ENCODE measurements around the gene TMEM8B. TPM values are rescaled to one million over a fixed set of nuclear protein-coding genes. Genes with fewer than 3 reads are reported as not detected.

TMEM8B gene
- total RNA-seq (2014; rRNA removed; shearing (Covaris generic)) = 2.0 and 3.1 TPM in 2 replicates

DNA sequence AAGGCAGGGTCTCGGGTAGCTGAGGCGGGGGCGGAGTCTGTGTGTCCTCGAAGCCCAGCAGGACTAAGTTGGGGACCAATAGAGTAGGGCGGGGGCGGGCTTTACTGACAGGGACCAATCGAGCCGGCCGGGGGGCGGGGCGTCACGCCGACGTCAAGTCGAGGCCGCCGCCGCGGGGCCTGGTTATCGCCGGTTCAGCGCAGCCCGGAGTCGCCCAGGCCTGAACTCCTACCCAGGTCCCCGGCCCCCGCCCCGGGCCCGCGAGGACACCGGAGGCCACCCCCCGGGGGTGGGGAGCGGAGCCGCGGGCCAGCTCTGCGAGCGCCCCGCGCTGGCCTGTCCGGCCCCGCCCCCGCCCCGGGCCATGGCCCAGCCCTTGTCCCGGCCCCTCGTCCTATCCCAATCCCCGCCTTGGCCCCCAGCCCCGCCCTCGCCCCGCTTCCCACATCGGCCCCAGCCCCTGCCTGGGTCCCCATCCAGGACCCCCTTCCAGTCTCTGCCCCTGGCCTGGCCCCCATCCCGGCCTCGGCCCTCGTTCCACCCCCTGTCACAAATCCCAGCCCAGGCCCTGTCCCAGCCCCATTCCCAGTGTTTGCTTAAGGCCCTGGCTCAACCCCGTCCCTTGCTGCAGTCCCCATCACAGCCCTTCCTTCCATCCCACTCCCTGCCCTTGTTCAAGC, at the start of gene TMEM8B:
Gene TMEM8B (plus strand): TSS at position 145 of the 680 bp plus-strand sequence. CDS start 220 bp downstream, at position 365.
- Histone ChIP-seq H3K36me3 (replicated peaks; ENCODE audit: control insufficient read depth, insufficient read depth, low read length) (no peaks in the 10 kb centered on the region), H3K4me3 (ENCODE audit: insufficient read depth, low read depth, low read length) (peak within 1 kb of the TSS; percentile 67), H3K27me3 (ENCODE audit: control insufficient read depth, insufficient read depth, low read length) (no peaks in the 10 kb centered on the region; the same call in 1 of the 2 replicates)
- peak; percentile 98 for DNase-seq

DNA sequence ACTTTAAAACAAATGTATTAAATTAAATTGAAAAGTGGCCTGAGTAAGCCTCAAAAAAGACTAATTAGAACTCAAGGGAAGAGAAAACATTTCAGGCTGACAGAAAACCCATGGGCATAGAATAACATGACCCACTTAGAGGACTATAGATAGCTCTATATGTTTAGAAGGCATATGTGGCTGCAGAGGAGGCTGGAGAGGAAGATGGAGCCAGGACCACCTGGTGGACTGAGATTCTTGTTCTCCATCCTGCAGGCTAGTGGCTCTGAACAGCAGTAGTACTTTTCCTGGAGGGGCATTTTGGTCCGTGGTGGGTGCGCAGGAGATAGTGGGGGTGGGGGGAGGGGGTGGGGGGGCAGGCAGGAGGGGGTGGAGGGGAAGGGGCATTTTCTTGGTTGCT, 48.0 kb upstream of the TMEM8B start:
- no peak for DNase-seq
- H3K27me3 ChIP-seq (ENCODE audit: control insufficient read depth, insufficient read depth, low read length) = no peaks in the 10 kb centered on the region
- H3K4me3 ChIP-seq (ENCODE audit: insufficient read depth, low read depth, low read length) = no peak overlapping the region
- no peaks in the 10 kb centered on the region for H3K36me3 ChIP-seq (replicated peaks; ENCODE audit: control insufficient read depth, insufficient read depth, low read length)

DNA sequence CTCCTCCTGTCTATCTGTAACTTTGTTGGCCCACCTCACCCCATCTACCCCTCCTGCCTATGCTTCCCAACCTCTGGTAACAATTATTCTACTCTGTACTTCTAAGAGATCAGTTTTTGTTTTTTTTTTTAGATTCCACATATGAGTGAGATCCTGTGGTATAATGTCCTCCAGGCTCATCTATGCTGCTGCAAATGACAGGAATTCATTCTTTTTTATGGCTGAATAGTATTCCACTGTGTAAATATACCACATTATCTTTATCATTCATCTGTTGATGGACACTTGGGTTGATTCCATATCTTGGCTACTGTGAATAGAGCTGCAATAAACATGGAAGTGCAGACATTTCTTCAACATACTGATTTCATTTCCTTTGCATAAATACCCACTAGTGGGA, 45.6 kb upstream of the TMEM8B start:
- Histone ChIP-seq H3K4me3 (ENCODE audit: insufficient read depth, low read depth, low read length) (no peak overlapping the region), H3K27me3 (ENCODE audit: control insufficient read depth, insufficient read depth, low read length) (no peaks in the 10 kb centered on the region), H3K36me3 (replicated peaks; ENCODE audit: control insufficient read depth, insufficient read depth, low read length) (no peaks in the 10 kb centered on the region)
- DNase-seq = no peak

- Histone ChIP-seq H3K4me3 (ENCODE audit: insufficient read depth, low read depth, low read length) (no peak overlapping the region), H3K27me3 (ENCODE audit: control insufficient read depth, insufficient read depth, low read length) (no peaks in the 10 kb centered on the region; the same call in 1 of the 2 replicates), H3K36me3 (replicated peaks; ENCODE audit: control insufficient read depth, insufficient read depth, low read length) (no peaks in the 10 kb centered on the region)
- no peak for DNase-seq
Observed at GRCh38 chr9:35789541-35789940, 39.5 kb upstream of the TMEM8B start.

GRCh38 chr9:35790025-35790384, 39.0 kb upstream of the TMEM8B start:
- no peaks in the 10 kb centered on the region; the same call in 1 of the 2 replicates for H3K27me3 ChIP-seq (ENCODE audit: control insufficient read depth, insufficient read depth, low read length)
- H3K36me3 ChIP-seq (replicated peaks; ENCODE audit: control insufficient read depth, insufficient read depth, low read length) = no peaks in the 10 kb centered on the region
- H3K4me3 ChIP-seq (ENCODE audit: insufficient read depth, low read depth, low read length) = no peak overlapping the region
- no peak for DNase-seq

DNA sequence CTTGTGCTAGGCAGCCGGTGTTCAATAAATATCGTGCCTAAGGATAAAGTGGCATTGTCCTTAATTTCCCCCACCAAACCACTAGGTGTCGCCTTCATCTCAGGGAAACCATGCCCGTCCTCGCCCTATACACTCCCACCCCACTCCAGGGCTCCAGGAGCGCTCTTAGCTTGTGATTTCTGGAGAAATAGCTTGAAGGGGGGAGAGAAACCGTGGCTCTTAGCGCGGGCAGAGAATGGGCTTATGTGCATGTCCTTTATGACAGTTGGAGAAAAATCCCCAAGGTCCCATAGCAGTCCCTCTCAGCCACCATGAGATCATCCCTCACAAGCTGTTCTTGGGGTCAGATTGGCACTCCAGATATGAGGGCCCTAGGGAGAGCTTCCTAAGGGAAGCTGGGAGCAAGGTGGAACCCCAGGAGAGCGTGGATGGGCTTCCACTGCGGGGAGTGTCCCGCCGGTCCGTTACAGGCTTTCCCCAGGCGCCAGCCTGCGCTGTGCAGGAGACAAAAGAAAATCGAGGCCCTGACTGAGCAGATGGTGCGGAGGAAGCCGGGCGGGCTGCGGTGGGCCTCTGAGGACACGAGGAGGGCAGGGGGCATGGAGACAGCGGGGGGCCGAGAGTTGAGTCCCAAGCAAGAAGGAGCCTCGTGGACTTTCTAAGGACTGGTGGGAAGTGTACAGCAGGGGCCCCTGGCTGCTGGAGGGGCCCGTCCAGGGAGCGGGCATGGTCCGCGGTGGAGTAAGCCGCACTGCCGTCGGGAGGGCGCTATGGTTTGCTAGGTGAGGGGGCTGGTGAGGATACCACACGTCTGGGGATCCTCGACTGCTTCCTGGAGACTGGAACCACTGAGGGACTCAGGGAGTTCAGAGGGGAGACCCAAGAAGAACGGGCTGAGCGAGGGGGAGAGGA, 38.4 kb upstream of the TMEM8B start:
- Histone ChIP-seq H3K36me3 (replicated peaks; ENCODE audit: control insufficient read depth, insufficient read depth, low read length) (no peaks in the 10 kb centered on the region), H3K27me3 (ENCODE audit: control insufficient read depth, insufficient read depth, low read length) (no peaks in the 10 kb centered on the region; the same call in 1 of the 2 replicates), H3K4me3 (ENCODE audit: insufficient read depth, low read depth, low read length) (peak overlapping the region; percentile 40)
- DNase-seq = peak; percentile 92

- Histone ChIP-seq H3K4me3 (ENCODE audit: insufficient read depth, low read depth, low read length) (peak within 1 kb of the TSS; percentile 70), H3K36me3 (replicated peaks; ENCODE audit: control insufficient read depth, insufficient read depth, low read length) (no peaks in the 10 kb centered on the region), H3K27me3 (ENCODE audit: control insufficient read depth, insufficient read depth, low read length) (no peaks in the 10 kb centered on the region; the same call in 1 of the 2 replicates)
- peak; percentile 91 for DNase-seq
Observed at GRCh38 chr9:35791297-35791921, 37.6 kb upstream of the TMEM8B start, which contains the start of gene NPR2. Gene NPR2, plus strand, starts transcription at chr9:35791591. Its CDS starts 818 bp downstream, at chr9:35792409.

DNA sequence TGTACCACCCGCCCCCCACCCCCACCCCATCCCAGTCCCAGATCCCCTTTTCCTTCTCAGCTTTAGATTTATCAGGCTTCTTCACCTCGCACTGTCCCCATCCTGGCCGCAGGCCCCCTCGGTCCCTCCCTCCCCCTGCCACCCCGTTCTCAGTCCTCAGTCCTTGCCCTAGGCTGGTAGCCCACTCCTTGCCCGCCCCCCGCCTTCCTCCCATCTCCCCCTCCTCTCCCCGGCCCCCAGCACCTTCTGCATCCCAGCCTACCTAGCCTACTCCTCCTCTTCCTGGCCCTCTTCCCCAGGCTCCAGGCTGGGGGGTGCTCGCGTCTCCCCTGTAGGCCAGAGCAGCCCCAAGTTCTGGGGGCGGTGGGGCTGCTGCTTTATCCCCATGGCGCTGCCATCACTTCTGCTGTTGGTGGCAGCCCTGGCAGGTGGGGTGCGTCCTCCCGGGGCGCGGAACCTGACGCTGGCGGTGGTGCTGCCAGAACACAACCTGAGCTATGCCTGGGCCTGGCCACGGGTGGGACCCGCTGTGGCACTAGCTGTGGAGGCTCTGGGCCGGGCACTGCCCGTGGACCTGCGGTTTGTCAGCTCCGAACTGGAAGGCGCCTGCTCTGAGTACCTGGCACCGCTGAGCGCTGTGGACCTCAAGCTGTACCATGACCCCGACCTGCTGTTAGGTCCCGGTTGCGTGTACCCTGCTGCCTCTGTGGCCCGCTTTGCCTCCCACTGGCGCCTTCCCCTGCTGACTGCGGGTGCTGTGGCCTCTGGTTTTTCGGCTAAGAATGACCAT, 36.8 kb upstream of the TMEM8B start:
- DNase-seq = no peak
- no peaks in the 10 kb centered on the region for H3K36me3 ChIP-seq (replicated peaks; ENCODE audit: control insufficient read depth, insufficient read depth, low read length)
- no peaks in the 10 kb centered on the region; the same call in 1 of the 2 replicates for H3K27me3 ChIP-seq (ENCODE audit: control insufficient read depth, insufficient read depth, low read length)
- peak overlapping the region; percentile 70 for H3K4me3 ChIP-seq (ENCODE audit: insufficient read depth, low read depth, low read length)

DNA sequence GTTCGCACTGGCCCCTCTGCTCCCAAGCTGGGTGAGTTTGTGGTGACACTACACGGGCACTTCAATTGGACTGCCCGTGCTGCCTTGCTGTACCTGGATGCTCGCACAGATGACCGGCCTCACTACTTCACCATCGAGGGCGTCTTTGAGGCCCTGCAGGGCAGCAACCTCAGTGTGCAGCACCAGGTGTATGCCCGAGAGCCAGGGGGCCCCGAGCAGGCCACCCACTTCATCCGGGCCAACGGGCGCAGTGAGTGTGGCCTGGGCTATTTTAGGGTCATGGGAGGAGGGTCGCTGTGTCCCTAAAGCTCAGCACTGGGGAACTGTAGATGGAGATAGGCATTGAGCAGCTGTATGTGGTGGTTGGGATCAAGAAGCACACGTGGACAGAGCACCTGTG, 36.2 kb upstream of the TMEM8B start:
- no peak for DNase-seq
- Histone ChIP-seq H3K4me3 (ENCODE audit: insufficient read depth, low read depth, low read length) (no peak overlapping the region), H3K27me3 (ENCODE audit: control insufficient read depth, insufficient read depth, low read length) (no peaks in the 10 kb centered on the region; the same call in 1 of the 2 replicates), H3K36me3 (replicated peaks; ENCODE audit: control insufficient read depth, insufficient read depth, low read length) (no peaks in the 10 kb centered on the region)

- Histone ChIP-seq H3K27me3 (ENCODE audit: control insufficient read depth, insufficient read depth, low read length) (no peaks in the 10 kb centered on the region; the same call in 1 of the 2 replicates), H3K36me3 (replicated peaks; ENCODE audit: control insufficient read depth, insufficient read depth, low read length) (no peaks in the 10 kb centered on the region), H3K4me3 (ENCODE audit: insufficient read depth, low read depth, low read length) (no peak overlapping the region)
- no peak for DNase-seq
Observed at GRCh38 chr9:35793461-35793860, 35.6 kb upstream of the TMEM8B start.

DNA sequence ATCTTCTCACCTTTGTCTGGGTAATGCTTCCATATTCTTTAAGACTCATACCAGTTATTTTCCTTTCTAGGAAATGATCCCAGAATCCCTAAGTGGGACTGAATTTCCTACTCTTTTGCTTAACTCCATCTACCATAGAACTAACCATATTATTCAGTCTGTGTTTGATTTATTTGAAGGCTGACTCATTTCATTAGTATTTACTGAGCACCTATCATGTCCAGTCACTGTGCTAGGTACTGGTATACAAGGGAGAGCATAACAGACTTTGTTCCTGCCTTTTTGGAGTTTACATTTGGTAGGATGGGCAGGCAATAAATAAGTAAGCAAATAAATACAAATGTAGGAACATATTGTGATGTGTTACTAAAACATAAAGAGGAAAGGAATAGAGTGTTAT, 33.3 kb upstream of the TMEM8B start:
- no peak for DNase-seq
- no peak overlapping the region for H3K4me3 ChIP-seq (ENCODE audit: insufficient read depth, low read depth, low read length)
- no peaks in the 10 kb centered on the region; the same call in 1 of the 2 replicates for H3K27me3 ChIP-seq (ENCODE audit: control insufficient read depth, insufficient read depth, low read length)
- no peaks in the 10 kb centered on the region; the same call in 1 of the 2 replicates for H3K36me3 ChIP-seq (replicated peaks; ENCODE audit: control insufficient read depth, insufficient read depth, low read length)

- Histone ChIP-seq H3K4me3 (ENCODE audit: insufficient read depth, low read depth, low read length) (no peak overlapping the region), H3K27me3 (ENCODE audit: control insufficient read depth, insufficient read depth, low read length) (no peaks in the 10 kb centered on the region), H3K36me3 (replicated peaks; ENCODE audit: control insufficient read depth, insufficient read depth, low read length) (no peaks in the 10 kb centered on the region; the same call in 1 of the 2 replicates)
- DNase-seq = no peak
Observed at GRCh38 chr9:35797311-35798109, 31.5 kb upstream of the TMEM8B start.

- Histone ChIP-seq H3K4me3 (ENCODE audit: insufficient read depth, low read depth, low read length) (no peak overlapping the region), H3K27me3 (ENCODE audit: control insufficient read depth, insufficient read depth, low read length) (no peaks in the 10 kb centered on the region), H3K36me3 (replicated peaks; ENCODE audit: control insufficient read depth, insufficient read depth, low read length) (no peaks in the 10 kb centered on the region; the same call in 1 of the 2 replicates)
- DNase-seq = no peak
Observed at GRCh38 chr9:35798658-35799374, 30.2 kb upstream of the TMEM8B start.
